Measurements from ENCODE around the gene MAOA. TPM values are rescaled to one million over a fixed set of nuclear protein-coding genes. Genes with fewer than 3 reads are reported as not detected.

The MAOA gene
- total and polyA plus RNA-seq, 2 donors (not counting 3 experiments of a cell fraction or from before 2014, with no cell fraction given): 12.6 to 23.5 TPM

DNA sequence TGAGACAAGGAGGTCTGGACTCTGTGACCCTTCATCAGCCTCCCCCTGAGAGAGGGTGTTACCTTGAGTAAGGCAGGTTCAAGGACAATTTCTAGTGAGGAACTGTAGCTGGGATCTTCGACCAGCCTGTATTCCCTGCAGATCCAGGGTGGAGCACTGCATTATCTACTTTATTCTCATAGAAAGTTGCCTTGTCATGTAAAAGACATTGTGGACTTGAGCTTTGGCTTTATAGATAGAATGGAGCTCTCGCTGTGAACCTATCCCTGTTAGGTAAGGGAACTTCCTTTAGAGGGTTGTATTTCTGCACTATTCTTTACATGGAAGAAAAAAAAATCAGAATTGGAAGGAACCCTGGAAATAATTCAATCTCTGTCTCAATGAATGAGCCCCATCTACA lies 91.4 kb downstream of the MAOA start:
- no peak overlapping the region for H3K27ac ChIP-seq (ENCODE audit: insufficient read depth, low read depth, low read length)
- no peaks in the 10 kb centered on the region for H3K4me1 ChIP-seq (ENCODE audit: control insufficient read depth, extremely low read depth, insufficient read depth, low read length)
- no peak overlapping the region for H3K9ac ChIP-seq (replicated peaks; ENCODE audit: extremely low read depth, insufficient read depth, low read length)
- ChIA-PET POLR2A (no interaction called here), CTCF (interaction anchor here (0.7 kb wide), 1 partner anchor 188 kb away, joined by 3 read pairs; no protein-coding TSS in a partner anchor)
- DNase-seq (ENCODE audit: low read depth, low spot score) (no peak), FAIRE-seq (peak; percentile 43)
- no peak overlapping the region for H3K4me3 ChIP-seq (replicated peaks in 1 of 3; ENCODE audit: insufficient read depth in 1 of 3, low read depth in 1 of 3, low read length in 3 of 3)
- no peak for TF ChIP-seq POLR2AphosphoS5 (IDR thresholded peaks at IDR 0.05; ENCODE audit: insufficient read depth, low read depth, low read length)
- TF ChIP-seq, protein P1, sequence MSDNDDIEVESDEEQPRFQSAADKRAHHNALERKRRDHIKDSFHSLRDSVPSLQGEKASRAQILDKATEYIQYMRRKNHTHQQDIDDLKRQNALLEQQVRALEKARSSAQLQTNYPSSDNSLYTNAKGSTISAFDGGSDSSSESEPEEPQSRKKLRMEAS (IDR thresholded peaks at IDR 0.05; ENCODE audit: insufficient read depth, insufficient read length): no peak
- TF ChIP-seq EZH2 (IDR thresholded peaks at IDR 0.05; ENCODE audit: borderline replicate concordance, low read depth, low read length, severe bottlenecking): no peak
- no peak for TF ChIP-seq FOS (IDR thresholded peaks at IDR 0.05; ENCODE audit: borderline replicate concordance, insufficient read depth, low read length)
- TF ChIP-seq MYC (IDR thresholded peaks at IDR 0.05; ENCODE audit: low read depth, low read length): no peak
- TF ChIP-seq, protein P2, sequence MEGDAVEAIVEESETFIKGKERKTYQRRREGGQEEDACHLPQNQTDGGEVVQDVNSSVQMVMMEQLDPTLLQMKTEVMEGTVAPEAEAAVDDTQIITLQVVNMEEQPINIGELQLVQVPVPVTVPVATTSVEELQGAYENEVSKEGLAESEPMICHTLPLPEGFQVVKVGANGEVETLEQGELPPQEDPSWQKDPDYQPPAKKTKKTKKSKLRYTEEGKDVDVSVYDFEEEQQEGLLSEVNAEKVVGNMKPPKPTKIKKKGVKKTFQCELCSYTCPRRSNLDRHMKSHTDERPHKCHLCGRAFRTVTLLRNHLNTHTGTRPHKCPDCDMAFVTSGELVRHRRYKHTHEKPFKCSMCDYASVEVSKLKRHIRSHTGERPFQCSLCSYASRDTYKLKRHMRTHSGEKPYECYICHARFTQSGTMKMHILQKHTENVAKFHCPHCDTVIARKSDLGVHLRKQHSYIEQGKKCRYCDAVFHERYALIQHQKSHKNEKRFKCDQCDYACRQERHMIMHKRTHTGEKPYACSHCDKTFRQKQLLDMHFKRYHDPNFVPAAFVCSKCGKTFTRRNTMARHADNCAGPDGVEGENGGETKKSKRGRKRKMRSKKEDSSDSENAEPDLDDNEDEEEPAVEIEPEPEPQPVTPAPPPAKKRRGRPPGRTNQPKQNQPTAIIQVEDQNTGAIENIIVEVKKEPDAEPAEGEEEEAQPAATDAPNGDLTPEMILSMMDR (IDR thresholded peaks at IDR 0.05; ENCODE audit: extremely low read depth in 1 of 2, insufficient read depth in 1 of 2, low read depth in 1 of 2, low read length in 2 of 2): no peak
- TF ChIP-seq GATA2 (IDR thresholded peaks at IDR 0.05; ENCODE audit: insufficient read depth, insufficient read length, low read depth, low read length): no peak
- no peak for TF ChIP-seq JUN (IDR thresholded peaks at IDR 0.05; ENCODE audit: borderline replicate concordance, insufficient read depth, insufficient read length, low read depth)
- TF ChIP-seq POLR2A (IDR thresholded peaks at IDR 0.05; ENCODE audit: low read depth, low read length): no peak
- no peaks in the 10 kb centered on the region for H3K36me3 ChIP-seq (ENCODE audit: control insufficient read depth in 2 of 2, extremely low read depth in 1 of 2, insufficient read depth in 2 of 2, low read length in 2 of 2)
- H3K27me3 ChIP-seq (ENCODE audit: control insufficient read depth in 2 of 2, insufficient read depth in 2 of 2, low read length in 2 of 2): no peaks in the 10 kb centered on the region
- H3K4me2 ChIP-seq (ENCODE audit: insufficient read depth, low read length): no peak overlapping the region
- H4K20me1 ChIP-seq (replicated peaks; ENCODE audit: control insufficient read depth, extremely low read depth, insufficient read depth, low read length): no peaks in the 10 kb centered on the region
- intact Hi-C loops (cut with micrococcal nuclease) (no loop called here), dilution Hi-C loops (cut with MboI; ENCODE audit: extremely low pct_ligation_motif_present, low sequenced_read_pairs) (no loop called here)
- H2AFZ ChIP-seq (ENCODE audit: low read depth, low read length): no peak overlapping the region
- H3K9me1 ChIP-seq (replicated peaks; ENCODE audit: control insufficient read depth, extremely low read depth, insufficient read depth, low read length): no peaks in the 10 kb centered on the region
- no peaks in the 10 kb centered on the region for H3K79me2 ChIP-seq (ENCODE audit: control insufficient read depth, insufficient read depth, low read length)
- BruUV-seq (replicated peaks): no TSS peak
- no peaks in the 10 kb centered on the region for H3K9me3 ChIP-seq (replicated peaks; ENCODE audit: control insufficient read depth, insufficient read depth, low read length)
